Fibroblast of lung (primary cell): ENCODE measurements around the gene CABLES1.

Source experiments
- EZH2 ChIP-seq: IDR thresholded peaks from 2 replicates; pipeline ENCODE4 v1.5.1; 2012; ENCODE audit warnings: low read length, control low read depth, mild to moderate bottlenecking; ENCODE audit errors: missing control alignments
- TF ChIP-seq, protein P1 (sequence below), 2 donors: IDR thresholded peaks in 1 of 2; conservative IDR thresholded peaks in 1 of 2; 1 replicate in 1 of 2; 2 replicates in 1 of 2; pipeline ENCODE4 v1.5.1; 2011 to 2012; ENCODE audit warnings: low read length in 2 of 2, control low read depth in 1 of 2, inconsistent platforms in 1 of 2, low read depth in 1 of 2, mild to moderate bottlenecking in 1 of 2

- TF ChIP-seq, protein P1, sequence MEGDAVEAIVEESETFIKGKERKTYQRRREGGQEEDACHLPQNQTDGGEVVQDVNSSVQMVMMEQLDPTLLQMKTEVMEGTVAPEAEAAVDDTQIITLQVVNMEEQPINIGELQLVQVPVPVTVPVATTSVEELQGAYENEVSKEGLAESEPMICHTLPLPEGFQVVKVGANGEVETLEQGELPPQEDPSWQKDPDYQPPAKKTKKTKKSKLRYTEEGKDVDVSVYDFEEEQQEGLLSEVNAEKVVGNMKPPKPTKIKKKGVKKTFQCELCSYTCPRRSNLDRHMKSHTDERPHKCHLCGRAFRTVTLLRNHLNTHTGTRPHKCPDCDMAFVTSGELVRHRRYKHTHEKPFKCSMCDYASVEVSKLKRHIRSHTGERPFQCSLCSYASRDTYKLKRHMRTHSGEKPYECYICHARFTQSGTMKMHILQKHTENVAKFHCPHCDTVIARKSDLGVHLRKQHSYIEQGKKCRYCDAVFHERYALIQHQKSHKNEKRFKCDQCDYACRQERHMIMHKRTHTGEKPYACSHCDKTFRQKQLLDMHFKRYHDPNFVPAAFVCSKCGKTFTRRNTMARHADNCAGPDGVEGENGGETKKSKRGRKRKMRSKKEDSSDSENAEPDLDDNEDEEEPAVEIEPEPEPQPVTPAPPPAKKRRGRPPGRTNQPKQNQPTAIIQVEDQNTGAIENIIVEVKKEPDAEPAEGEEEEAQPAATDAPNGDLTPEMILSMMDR (conservative IDR thresholded peaks at IDR 0.05 in 1 of 2, IDR thresholded peaks at IDR 0.05 in 1 of 2; ENCODE audit: low read depth in 1 of 2, low read length in 2 of 2) = no peak
- no peak for TF ChIP-seq EZH2
These were observed 105.3 kb downstream of the CABLES1 start for GRCh38 chr18:23240609-23240930.
